ENCODE data around the gene SYNE1. TPM values are rescaled to one million over a fixed set of nuclear protein-coding genes. Genes with fewer than 3 reads are reported as not detected.
"Not testable (repeated sequence)": the region's sequence is repeated elsewhere in the genome, so short reads cannot be mapped to it uniquely, and the experiment has no call there.

The SYNE1 gene
- polyA plus RNA-seq, 1 experiment = 35.7 TPM

- Histone ChIP-seq H3K9me3 (ENCODE audit: control insufficient read depth, insufficient read depth, low read length) (no peaks in the 10 kb centered on the region), H3K27ac (ENCODE audit: low read depth, low read length) (no peak overlapping the region), H3K4me3 (ENCODE audit: low read depth, low read length) (no peak overlapping the region), H3K27me3 (ENCODE audit: control insufficient read depth, insufficient read depth, low read length) (no peaks in the 10 kb centered on the region)
- no peak for DNase-seq (ENCODE audit: low read depth, low spot score)
- ChIA-PET CTCF (interaction anchor here (1.2 to 1.3 kb wide), 3 partner anchors 12 to 78 kb away, joined by 3 to 5 read pairs (median 3); no protein-coding TSS in a partner anchor), POLR2A (no interaction called here)
- no peak for TF ChIP-seq CTCF (IDR thresholded peaks at IDR 0.05; ENCODE audit: low read depth, low read length)
Observed at GRCh38 chr6:152630832-152631231, 6.3 kb downstream of the SYNE1 start.

DNA sequence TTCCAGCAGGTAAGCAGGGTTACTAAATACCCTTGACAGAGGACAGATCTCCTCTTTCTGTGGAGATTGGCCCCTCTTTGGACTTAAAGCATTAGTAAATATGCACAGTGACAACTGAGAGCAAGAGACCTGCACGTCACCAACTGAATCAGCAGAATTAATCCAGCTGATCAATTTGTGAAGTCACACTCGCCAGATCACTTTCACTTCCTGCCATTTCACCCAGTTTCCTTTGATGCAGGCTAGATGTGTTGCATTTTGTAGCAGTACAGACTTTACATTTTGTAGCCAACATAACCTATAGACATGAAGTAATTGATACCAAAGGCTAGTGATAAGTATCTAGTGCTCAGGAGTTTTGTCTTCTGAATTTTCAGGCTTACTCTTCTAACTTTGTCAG lies 11.9 kb downstream of the SYNE1 start:
- ChIA-PET POLR2A (no interaction called here), CTCF (no interaction called here)
- Histone ChIP-seq H3K27ac (ENCODE audit: low read depth, low read length) (no peak overlapping the region), H3K27me3 (ENCODE audit: control insufficient read depth, insufficient read depth, low read length) (no peaks in the 10 kb centered on the region), H3K9me3 (ENCODE audit: control insufficient read depth, insufficient read depth, low read length) (no peaks in the 10 kb centered on the region), H3K4me3 (ENCODE audit: low read depth, low read length) (no peak overlapping the region)
- no peak for DNase-seq (ENCODE audit: low read depth, low spot score)
- no peak for TF ChIP-seq CTCF (IDR thresholded peaks at IDR 0.05; ENCODE audit: low read depth, low read length)

DNA sequence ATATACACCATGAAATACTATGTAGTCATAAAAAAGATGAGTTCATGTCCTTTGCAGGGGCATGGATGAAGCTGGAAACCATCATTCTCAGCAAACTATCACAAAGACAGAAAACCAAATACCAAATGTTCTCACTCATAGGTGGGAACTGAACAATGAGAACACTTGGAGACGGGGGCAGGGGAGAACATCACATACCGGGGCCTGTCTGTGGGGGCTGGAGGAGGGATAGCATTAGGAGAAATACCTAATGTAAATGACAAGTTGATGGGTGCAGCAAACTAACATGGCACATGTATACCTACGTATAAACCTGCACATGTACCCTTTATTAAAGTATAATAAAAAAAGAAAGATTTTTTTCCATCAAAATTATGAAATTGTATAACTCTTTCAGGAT lies 22.4 kb downstream of the SYNE1 start:
- POLR2A ChIA-PET; H3K27ac ChIP-seq (ENCODE audit: low read depth, low read length); CTCF ChIA-PET; DNase-seq (ENCODE audit: low read depth, low spot score); H3K4me3 ChIP-seq (ENCODE audit: low read depth, low read length); H3K27me3 ChIP-seq (ENCODE audit: control insufficient read depth, insufficient read depth, low read length); H3K9me3 ChIP-seq (ENCODE audit: control insufficient read depth, insufficient read depth, low read length): not testable (repeated sequence)

- no peaks in the 10 kb centered on the region for H3K9me3 ChIP-seq (ENCODE audit: control insufficient read depth, insufficient read depth, low read length)
- TF ChIP-seq CTCF (IDR thresholded peaks at IDR 0.05; ENCODE audit: low read depth, low read length) = no peak
Observed at GRCh38 chr6:152609125-152609670, 28.0 kb downstream of the SYNE1 start.

GRCh38 chr6:152605941-152606340 lies 31.2 kb downstream of the SYNE1 start:
- no peak for DNase-seq (ENCODE audit: low read depth, low spot score)
- Histone ChIP-seq H3K27me3 (ENCODE audit: control insufficient read depth, insufficient read depth, low read length) (no peaks in the 10 kb centered on the region), H3K4me3 (ENCODE audit: low read depth, low read length) (no peak overlapping the region), H3K27ac (ENCODE audit: low read depth, low read length) (no peak overlapping the region), H3K9me3 (ENCODE audit: control insufficient read depth, insufficient read depth, low read length) (no peaks in the 10 kb centered on the region)
- CTCF ChIA-PET = interaction anchor here (1.0 to 1.4 kb wide), 2 partner anchors 10 to 53 kb away, joined by 3 read pairs; no protein-coding TSS in a partner anchor
- TF ChIP-seq CTCF (IDR thresholded peaks at IDR 0.05; ENCODE audit: low read depth, low read length) = no peak
- POLR2A ChIA-PET = no interaction called here

More at GRCh38 chr6:152609125-152609670, 28.0 kb downstream of the SYNE1 start:
- DNase-seq (ENCODE audit: low read depth, low spot score) = no peak
- POLR2A ChIA-PET = no interaction called here
- no peak overlapping the region for H3K27ac ChIP-seq (ENCODE audit: low read depth, low read length)
- H3K4me3 ChIP-seq (ENCODE audit: low read depth, low read length) = no peak overlapping the region
- H3K27me3 ChIP-seq (ENCODE audit: control insufficient read depth, insufficient read depth, low read length) = no peaks in the 10 kb centered on the region
- CTCF ChIA-PET = interaction anchor here (0.6 kb wide), 1 partner anchor 32 kb away, joined by 4 read pairs; no protein-coding TSS in a partner anchor
